K562 (cell line): Measurements from ENCODE around the gene MPIG6B. TPM values are rescaled to one million over a fixed set of nuclear protein-coding genes. Genes with fewer than 3 reads are reported as not detected.

Experiments used
- ADNP ChIP-seq: fragments of 200-800 bp; sonication (Bioruptor generic); IDR thresholded peaks from 2 replicates; pipeline ENCODE4 v1.6.1; 2016; ENCODE audit warnings: missing genetic modification characterization, missing compliant biosample characterization
- ATF3 ChIP-seq, 2 experiments: fragments of 450-650 bp in 1 of 2; sonication (generic) in 1 of 2; formaldehyde crosslinking in 1 of 2; IDR thresholded peaks in 1 of 2; conservative IDR thresholded peaks in 1 of 2; 2 replicates each; pipeline versions ENCODE4 v1.6.1 to v1.8.1; 2016 to 2023; ENCODE audit warnings: mild to moderate bottlenecking in 2 of 2, moderate library complexity in 2 of 2, inconsistent platforms in 1 of 2, missing genetic modification reagents in 1 of 2
- CEBPG ChIP-seq, 3 experiments: fragments of 200-800 bp in 1 of 3; sonication (Bioruptor generic) in 1 of 3; sonication (generic) in 1 of 3; formaldehyde crosslinking in 1 of 3; IDR thresholded peaks in 2 of 3; conservative IDR thresholded peaks in 1 of 3; 2 replicates each; pipeline versions ENCODE4 v1.6.1 to v1.8.0; 2016 to 2022; ENCODE audit warnings: missing compliant biosample characterization in 2 of 3, missing genetic modification characterization in 2 of 3, mild to moderate bottlenecking in 1 of 3, missing genetic modification reagents in 1 of 3
- MAFK ChIP-seq: IDR thresholded peaks from 2 replicates; pipeline ENCODE4 v1.6.1; 2011; ENCODE audit warnings: low read length, improper control_type of control experiment
- ZNF23 ChIP-seq: fragments of 250-450 bp; sonication (Bioruptor Pico); IDR thresholded peaks from 2 replicates; pipeline ENCODE4 v1.4.0; 2020; ENCODE audit warnings: mild to moderate bottlenecking
- polyA plus RNA-seq, 8 experiments: library from polyadenylated mRNA; depleted of rRNA in 4 of 8; stranded (reverse) in 5 of 8; unstranded in 3 of 8; fragments of >200 nt; fragmentation: Nextera tagmentation in 2 of 8; fragmentation: Illumina TruSeq in 1 of 8; extraction: Ambion mirVana in 2 of 8; extraction: Trizol in 1 of 8; gene quantifications; 2 replicates each; pipeline versions ENCODE4 v1.2.1 to v1.2.3, GENCODE V29; 2011 to 2014; ENCODE audit warnings: inconsistent platforms in 1 of 8, missing spikeins in 1 of 8
- total RNA-seq, 7 experiments: library from RNA; depleted of rRNA in 6 of 7; stranded (reverse); fragments of >200 nt in 6 of 7; fragmentation: Illumina TruSeq in 2 of 7; extraction: Trizol in 2 of 7; gene quantifications; 2 replicates each; pipeline versions ENCODE4 v1.2.1 to v1.2.3, GENCODE V29; 2011 to 2021; ENCODE audit warnings: low replicate concordance in 1 of 7
- TF ChIP-seq, protein P1 (sequence below): sonication (generic); formaldehyde crosslinking; IDR thresholded peaks from 2 replicates; pipeline ENCODE4 v1.4.0; 2020; ENCODE audit warnings: mild to moderate bottlenecking, missing genetic modification reagents

The MPIG6B gene
- total and polyA plus RNA-seq, 9 of the 15 experiments (the other 6 are each of a cell fraction or from before 2014, with no cell fraction given), result 0.11 to 1.2 (median 0.28) TPM; not detected in 1

- peak; percentile 63; the same call in 1 of the 2 replicates for TF ChIP-seq CEBPG (CRISPR knock-in tag; IDR thresholded peaks at IDR 0.05)
- TF ChIP-seq CEBPG (tag; conservative IDR thresholded peaks at IDR 0.05 in 1 of 2, IDR thresholded peaks at IDR 0.05 in 1 of 2), result no peak
- TF ChIP-seq ADNP (tag), result no peak
- no peak; the same call in 1 of the 2 replicates for TF ChIP-seq MAFK
- no peak; the same call in 1 of the 2 replicates for TF ChIP-seq ZNF23 (CRISPR knock-in tag)
- TF ChIP-seq, protein P1, sequence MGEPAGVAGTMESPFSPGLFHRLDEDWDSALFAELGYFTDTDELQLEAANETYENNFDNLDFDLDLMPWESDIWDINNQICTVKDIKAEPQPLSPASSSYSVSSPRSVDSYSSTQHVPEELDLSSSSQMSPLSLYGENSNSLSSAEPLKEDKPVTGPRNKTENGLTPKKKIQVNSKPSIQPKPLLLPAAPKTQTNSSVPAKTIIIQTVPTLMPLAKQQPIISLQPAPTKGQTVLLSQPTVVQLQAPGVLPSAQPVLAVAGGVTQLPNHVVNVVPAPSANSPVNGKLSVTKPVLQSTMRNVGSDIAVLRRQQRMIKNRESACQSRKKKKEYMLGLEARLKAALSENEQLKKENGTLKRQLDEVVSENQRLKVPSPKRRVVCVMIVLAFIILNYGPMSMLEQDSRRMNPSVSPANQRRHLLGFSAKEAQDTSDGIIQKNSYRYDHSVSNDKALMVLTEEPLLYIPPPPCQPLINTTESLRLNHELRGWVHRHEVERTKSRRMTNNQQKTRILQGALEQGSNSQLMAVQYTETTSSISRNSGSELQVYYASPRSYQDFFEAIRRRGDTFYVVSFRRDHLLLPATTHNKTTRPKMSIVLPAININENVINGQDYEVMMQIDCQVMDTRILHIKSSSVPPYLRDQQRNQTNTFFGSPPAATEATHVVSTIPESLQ (CRISPR knock-in tag), result peak; percentile 99
- TF ChIP-seq ATF3 (IDR thresholded peaks at IDR 0.05), result no peak
- peak; percentile 79; the same call in 1 of the 2 replicates for TF ChIP-seq ATF3 (CRISPR knock-in tag; conservative IDR thresholded peaks at IDR 0.05)
Observed at GRCh38 chr6:31739639-31740396, 16.6 kb downstream of the MPIG6B start, which contains the start of gene MSH5 (continued).
